Measurements from ENCODE around the gene WFDC5.

DNA sequence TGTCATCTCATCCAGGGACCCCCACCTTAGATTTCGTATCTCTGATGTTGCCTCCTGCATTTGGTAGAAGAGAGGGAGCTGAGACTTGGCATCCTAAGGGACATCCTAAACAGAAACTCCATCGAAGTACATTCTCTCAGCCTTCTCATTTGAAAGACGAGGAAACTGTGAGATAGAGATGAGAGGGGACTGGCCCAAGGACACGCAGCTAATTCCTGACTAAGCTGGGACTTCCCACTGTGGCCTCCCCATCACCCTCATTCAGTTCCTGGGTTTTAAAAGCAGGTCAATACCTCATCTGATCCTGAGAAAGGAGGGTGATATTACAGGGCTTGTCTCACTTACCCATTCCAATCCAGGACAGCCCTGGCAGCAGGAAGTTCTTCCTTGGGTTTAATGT is 855 bp upstream of the WFDC5 start:
- TF ChIP-seq POLR2A (IDR thresholded peaks at IDR 0.05) (no peak), EP300 (IDR thresholded peaks at IDR 0.05) (no peak), CTCF (IDR thresholded peaks at IDR 0.05) (no peak)

Measured in sigmoid colon (tissue), 4 donors.